ENCODE measurements around the gene SLCO3A1.

Gene SLCO3A1

DNA sequence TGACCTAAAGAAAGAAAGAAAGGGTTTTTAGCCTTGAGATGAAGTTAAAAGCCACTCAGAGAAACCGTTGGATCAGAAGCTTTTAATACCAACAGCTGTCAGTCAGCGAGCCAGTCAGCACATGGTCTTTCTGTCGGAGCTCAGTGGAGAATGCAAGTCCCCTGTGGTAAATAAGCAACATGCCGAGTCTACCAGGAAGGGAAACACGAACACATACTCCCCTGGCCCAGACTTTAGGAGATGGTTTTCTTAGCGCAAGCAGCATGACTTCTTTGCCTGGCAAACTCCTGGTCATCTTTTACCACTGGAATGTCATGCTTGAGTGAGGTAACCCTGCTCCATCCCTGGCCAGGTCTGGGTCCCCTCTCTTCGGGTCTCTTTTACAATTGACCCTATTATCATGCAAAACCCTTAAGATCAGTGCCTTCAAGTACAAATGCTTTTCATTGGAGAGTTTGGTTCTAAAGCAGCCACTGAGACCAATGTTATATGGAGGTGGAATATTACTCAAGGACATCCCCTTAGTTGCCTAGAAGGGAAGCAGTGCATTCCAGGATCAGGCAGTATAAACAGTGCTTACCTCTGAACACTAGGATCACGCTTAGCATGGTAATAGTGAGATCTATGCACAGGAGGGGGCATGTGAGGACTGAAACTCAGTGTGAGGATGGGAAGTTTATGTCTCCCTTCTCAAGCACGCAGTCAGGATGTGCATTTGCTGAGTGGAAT, 28.2 kb downstream of the SLCO3A1 start:
- H3K4me1 ChIP-seq (ENCODE audit: insufficient read depth, low read length) = peaks cover 26% of the 10 kb centered on the region
- H3K9ac ChIP-seq (ENCODE audit: low read depth, low read length) = no peak overlapping the region
- no peaks in the 10 kb centered on the region for H3K36me3 ChIP-seq (ENCODE audit: insufficient read depth, low read length)
- no peaks in the 10 kb centered on the region for H3K9me3 ChIP-seq (ENCODE audit: control insufficient read depth, insufficient read depth, low read length)

DNA sequence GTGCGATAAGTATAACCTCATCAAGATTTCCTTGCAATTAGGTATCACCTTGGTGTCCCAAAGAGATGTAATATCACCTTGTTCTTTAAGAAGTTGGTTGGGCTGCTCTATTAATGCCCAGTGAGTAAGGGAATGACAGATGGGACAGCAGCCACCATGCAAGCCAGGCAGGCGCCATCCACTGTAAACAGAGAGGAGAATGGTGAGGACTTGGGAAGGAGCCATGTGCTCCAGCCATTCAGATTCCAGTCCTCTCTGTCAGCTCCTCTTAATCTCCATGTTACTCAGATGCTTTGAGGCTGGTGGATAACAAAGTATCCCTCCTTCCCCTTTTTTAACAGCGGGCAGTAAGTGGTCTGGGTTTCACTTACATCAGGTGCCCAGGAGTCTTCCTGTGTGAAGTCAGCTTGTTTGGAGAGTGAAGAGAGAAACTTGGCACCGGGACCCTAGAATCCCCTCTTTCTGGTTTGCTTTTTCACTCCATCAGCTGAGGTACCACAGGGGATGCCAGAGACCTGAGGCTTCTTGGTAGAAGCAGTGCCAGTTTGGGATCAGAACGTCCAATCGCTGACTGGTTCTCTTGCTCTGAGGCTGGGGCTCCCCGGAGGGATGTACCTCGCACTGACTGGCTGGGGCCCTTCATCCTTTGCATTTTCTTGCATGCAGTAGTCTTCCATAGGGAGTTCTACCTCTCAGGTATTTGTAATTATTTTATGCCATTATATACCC, 29.5 kb downstream of the SLCO3A1 start:
- no peak overlapping the region for H3K9ac ChIP-seq (ENCODE audit: low read depth, low read length)
- H3K36me3 ChIP-seq (ENCODE audit: insufficient read depth, low read length) = no peaks in the 10 kb centered on the region
- H3K4me1 ChIP-seq (ENCODE audit: insufficient read depth, low read length) = peaks cover 33% of the 10 kb centered on the region
- H3K9me3 ChIP-seq (ENCODE audit: control insufficient read depth, insufficient read depth, low read length) = no peaks in the 10 kb centered on the region

DNA sequence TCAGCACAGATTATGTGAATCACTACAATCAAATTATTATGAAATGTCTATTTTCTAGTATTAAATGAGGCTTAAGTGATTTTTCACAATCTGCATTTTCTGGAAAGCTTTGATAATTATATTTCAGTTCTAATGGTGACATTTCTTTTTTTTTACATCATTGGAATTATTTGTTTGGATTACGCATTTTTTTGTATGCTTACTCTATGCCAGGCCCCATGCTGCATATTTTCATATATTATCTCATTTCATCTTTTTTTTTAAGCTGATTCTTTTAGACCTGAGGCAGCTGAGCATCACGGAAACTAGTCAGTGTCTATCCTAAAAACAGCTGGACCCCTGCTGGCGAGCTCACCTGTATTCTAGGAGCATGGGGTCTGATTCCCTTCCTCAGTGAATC, 31.1 kb downstream of the SLCO3A1 start:
- Histone ChIP-seq H3K9me3 (ENCODE audit: control insufficient read depth, insufficient read depth, low read length) (no peaks in the 10 kb centered on the region), H3K36me3 (ENCODE audit: insufficient read depth, low read length) (no peaks in the 10 kb centered on the region), H3K4me1 (ENCODE audit: insufficient read depth, low read length) (peaks cover 33% of the 10 kb centered on the region), H3K9ac (ENCODE audit: low read depth, low read length) (no peak overlapping the region)

DNA sequence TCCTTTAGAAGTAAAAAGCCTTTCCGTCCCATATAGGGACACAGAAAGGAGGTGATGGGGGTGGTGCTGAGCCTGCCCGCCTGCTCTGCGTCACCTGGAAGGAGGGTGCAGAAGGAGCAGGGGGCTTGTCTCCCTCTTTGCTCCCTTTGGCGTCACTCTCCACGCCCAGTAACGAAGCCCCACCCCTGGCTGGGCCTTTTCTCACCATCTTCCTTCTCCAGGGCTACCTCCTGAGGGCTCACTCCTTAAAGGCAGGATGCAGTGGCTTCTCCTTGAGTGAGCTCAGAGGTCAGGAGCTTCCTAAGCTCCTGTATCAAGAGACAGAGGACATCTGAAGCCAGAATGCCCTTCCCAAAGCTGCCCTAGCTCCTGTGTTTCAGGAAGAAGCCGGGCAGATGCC, 31.5 kb downstream of the SLCO3A1 start:
- Histone ChIP-seq H3K9ac (ENCODE audit: low read depth, low read length) (no peak overlapping the region), H3K9me3 (ENCODE audit: control insufficient read depth, insufficient read depth, low read length) (no peaks in the 10 kb centered on the region), H3K4me1 (ENCODE audit: insufficient read depth, low read length) (peaks cover 33% of the 10 kb centered on the region), H3K36me3 (ENCODE audit: insufficient read depth, low read length) (no peaks in the 10 kb centered on the region)

DNA sequence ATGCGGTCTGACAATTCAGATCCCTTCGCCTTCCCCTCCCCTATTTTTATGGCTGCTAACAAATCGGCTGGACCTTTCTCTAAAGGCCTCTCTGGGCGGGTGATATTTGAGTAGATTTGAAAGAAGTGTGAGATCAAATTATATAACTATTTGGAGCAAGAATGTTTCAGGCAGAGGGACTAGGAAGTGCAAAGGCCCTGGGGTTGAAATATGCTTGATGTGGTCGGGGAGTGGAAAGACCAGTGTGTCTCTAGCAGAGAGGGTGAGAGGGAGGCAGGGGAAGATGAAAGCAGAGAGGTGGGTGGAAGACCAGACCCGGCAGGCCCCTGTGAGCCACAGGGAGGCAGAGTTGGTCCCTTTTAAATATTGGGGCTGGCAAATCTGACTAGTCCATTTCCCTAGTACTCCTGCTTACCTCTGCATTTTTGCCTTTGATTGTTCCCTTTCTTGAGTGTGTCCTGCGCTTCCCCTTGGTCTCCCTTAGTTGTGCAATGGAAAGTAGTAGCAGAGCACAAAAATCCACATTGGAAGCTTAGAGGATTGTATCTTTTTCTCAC, 32.3 kb downstream of the SLCO3A1 start:
- Histone ChIP-seq H3K36me3 (ENCODE audit: insufficient read depth, low read length) (no peaks in the 10 kb centered on the region), H3K9ac (ENCODE audit: low read depth, low read length) (no peak overlapping the region), H3K9me3 (ENCODE audit: control insufficient read depth, insufficient read depth, low read length) (no peaks in the 10 kb centered on the region), H3K4me1 (ENCODE audit: insufficient read depth, low read length) (peaks cover 38% of the 10 kb centered on the region)

DNA sequence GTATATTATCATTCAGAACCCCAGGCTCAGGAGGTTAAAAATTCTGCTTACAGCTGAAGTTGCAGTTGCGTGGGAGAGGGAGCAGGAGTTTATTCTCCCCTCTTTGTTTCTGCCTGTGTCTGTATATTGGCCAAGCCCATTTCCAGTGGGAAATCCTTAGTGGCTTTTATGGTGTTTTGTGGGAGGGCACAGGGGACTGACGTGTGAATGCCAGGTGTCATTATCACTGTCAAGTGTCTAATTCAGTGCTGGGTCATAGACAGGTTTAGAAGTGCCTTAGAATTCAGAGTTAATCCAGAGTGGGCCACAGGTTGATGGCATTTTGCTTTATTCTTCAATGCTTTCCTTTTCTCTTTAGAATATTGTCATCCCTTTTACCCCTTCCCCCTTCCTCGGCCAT, 33.4 kb downstream of the SLCO3A1 start:
- Histone ChIP-seq H3K4me1 (ENCODE audit: insufficient read depth, low read length) (peaks cover 28% of the 10 kb centered on the region), H3K9ac (ENCODE audit: low read depth, low read length) (no peak overlapping the region), H3K36me3 (ENCODE audit: insufficient read depth, low read length) (no peaks in the 10 kb centered on the region), H3K9me3 (ENCODE audit: control insufficient read depth, insufficient read depth, low read length) (no peaks in the 10 kb centered on the region)

DNA sequence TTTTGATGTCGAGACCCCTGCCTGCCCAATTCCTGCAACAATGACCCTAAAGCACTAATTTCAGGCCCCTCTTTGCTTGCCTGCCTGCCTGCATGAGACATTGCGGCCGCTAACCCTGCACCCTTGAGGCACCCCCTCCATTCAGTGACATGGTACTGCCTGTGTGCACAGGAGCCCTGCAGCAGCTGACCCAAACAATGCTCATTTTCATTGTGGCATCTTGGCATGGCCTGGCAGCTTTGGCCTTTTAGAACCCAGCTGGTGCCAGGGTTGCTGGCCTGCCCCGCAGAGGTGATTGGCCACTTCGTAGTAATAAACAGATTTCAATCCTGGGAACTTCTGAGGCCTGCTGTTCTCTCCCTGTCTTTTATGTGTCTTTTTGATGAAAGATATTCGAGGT, 33.8 kb downstream of the SLCO3A1 start:
- no peaks in the 10 kb centered on the region for H3K36me3 ChIP-seq (ENCODE audit: insufficient read depth, low read length)
- no peak overlapping the region for H3K9ac ChIP-seq (ENCODE audit: low read depth, low read length)
- no peaks in the 10 kb centered on the region for H3K9me3 ChIP-seq (ENCODE audit: control insufficient read depth, insufficient read depth, low read length)
- peaks cover 24% of the 10 kb centered on the region for H3K4me1 ChIP-seq (ENCODE audit: insufficient read depth, low read length)

DNA sequence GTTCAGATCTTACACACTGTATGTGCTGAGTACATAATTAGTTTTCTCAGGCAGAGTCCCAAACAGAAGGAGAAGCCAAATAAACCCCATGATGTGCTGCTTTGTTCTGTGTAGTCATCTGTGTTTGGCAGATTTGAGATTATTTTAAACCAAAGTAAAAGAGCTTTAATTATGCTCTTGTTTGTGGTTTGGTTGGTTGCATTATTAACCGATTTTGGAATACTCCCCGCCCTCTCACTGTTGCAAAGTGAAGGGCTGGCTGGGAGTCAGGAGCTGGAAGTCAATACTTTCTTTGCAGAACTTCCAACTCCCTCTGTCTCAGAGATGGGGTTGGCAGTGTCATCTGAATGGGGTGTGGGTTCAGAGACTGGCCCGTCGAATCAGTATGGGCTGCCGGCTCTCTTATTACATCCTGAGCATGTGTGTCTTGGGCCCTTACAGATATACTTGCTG, 34.4 kb downstream of the SLCO3A1 start:
- no peaks in the 10 kb centered on the region for H3K9me3 ChIP-seq (ENCODE audit: control insufficient read depth, insufficient read depth, low read length)
- H3K36me3 ChIP-seq (ENCODE audit: insufficient read depth, low read length) = no peaks in the 10 kb centered on the region
- peaks cover 21% of the 10 kb centered on the region for H3K4me1 ChIP-seq (ENCODE audit: insufficient read depth, low read length)
- H3K9ac ChIP-seq (ENCODE audit: low read depth, low read length) = no peak overlapping the region

DNA sequence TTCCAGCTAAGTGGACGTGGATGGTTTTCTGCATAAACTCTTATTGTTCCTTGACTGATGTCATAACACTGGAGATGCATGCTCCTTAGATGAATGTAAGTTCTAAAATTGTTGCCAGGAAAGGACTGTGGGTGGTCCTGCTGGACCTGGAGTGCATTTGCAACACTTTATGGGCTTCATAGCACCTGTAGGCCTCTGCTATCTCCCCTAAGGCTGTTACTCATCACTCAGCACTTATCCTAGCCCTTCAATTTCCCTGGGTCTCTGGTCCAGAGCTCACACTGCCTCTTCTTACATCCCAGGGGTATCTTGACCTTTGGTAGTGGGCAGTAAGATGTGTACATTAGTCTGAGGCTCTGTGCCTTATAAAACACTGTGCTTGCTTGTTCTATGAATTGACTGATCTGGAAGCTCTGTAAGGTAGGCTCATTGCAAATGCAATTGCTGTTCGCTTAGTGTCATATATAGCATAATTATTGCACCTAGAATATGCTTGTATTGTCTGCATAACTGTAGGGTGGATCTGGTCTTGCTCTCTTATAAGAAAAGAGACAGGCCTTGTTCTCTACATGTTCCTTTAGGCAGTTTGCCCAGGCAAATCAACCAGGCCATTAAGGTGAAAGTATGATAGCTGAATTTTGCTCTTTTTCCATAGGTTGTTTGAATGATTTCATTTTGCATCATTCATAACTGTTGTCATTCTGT, 35.8 kb downstream of the SLCO3A1 start:
- peaks cover 21% of the 10 kb centered on the region for H3K4me1 ChIP-seq (ENCODE audit: insufficient read depth, low read length)
- no peak overlapping the region for H3K9ac ChIP-seq (ENCODE audit: low read depth, low read length)
- H3K9me3 ChIP-seq (ENCODE audit: control insufficient read depth, insufficient read depth, low read length) = no peaks in the 10 kb centered on the region
- H3K36me3 ChIP-seq (ENCODE audit: insufficient read depth, low read length) = no peaks in the 10 kb centered on the region

DNA sequence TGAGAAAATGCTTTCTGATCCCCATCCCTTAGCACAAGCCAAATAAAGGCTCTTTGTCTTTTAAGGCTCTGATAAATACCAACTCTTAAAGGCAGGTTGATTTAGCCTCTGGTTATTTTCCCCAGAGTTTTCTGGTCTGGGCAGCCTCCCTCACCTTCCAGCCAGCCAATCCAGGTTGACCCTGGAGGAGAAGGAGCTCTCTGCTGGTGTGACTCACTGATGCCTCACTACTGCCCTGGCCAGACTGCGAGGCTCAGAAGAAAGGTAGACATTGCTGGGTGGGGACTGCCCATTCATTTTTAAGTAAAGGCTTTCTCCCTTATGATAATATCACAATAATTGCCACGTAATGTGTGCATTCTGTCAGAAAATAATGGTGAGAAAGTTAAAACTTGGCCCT, 37.1 kb downstream of the SLCO3A1 start:
- no peaks in the 10 kb centered on the region for H3K9me3 ChIP-seq (ENCODE audit: control insufficient read depth, insufficient read depth, low read length)
- no peaks in the 10 kb centered on the region for H3K36me3 ChIP-seq (ENCODE audit: insufficient read depth, low read length)
- H3K9ac ChIP-seq (ENCODE audit: low read depth, low read length) = no peak overlapping the region
- peaks cover 30% of the 10 kb centered on the region for H3K4me1 ChIP-seq (ENCODE audit: insufficient read depth, low read length)

DNA sequence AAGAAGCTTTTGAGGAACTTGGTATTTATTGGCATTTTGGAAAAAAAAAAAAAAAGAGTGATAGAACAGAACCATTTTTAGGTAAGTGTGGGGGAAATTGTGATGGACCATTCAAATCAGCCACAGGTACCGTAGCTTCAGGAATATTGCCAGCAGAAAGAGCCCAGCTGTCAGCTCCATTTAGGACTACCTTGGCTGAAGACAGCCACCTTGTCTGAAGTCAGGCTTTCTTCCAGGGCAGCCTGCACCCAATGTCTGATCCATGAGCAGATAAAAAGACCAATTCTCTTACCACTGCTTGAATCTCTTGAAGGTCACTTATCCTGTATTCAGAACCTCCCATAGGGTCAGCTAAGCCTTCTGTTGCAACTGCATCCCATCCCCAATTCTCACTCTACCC, 37.6 kb downstream of the SLCO3A1 start:
- H3K9me3 ChIP-seq (ENCODE audit: control insufficient read depth, insufficient read depth, low read length) = no peaks in the 10 kb centered on the region
- peaks cover 30% of the 10 kb centered on the region for H3K4me1 ChIP-seq (ENCODE audit: insufficient read depth, low read length)
- H3K9ac ChIP-seq (ENCODE audit: low read depth, low read length) = no peak overlapping the region
- no peaks in the 10 kb centered on the region for H3K36me3 ChIP-seq (ENCODE audit: insufficient read depth, low read length)

DNA sequence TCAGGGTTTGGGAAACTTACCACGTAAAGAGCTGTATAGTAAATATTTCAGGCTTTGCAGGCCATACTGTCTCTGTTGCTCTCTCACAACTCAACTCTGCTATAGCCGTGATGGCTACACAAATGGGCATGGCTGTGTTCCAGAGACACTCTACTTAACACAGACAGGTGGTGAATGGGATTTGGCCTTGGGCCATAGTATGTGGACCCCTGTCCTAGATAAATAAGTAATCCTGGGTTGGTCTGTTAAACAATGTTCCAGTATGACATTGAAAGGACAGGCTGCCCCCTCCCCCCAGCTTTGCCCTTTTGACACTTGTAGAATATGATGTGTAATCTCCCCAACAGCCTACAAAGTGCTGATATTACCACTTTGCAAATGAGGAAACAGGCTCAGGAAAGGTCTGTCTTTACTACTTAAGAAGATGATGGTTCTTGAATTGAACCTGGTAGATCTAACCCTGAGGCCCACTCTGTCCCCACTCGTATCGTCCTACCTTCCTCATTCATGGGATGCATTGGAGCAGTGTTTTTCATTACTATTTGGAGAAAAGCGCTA, 38.4 kb downstream of the SLCO3A1 start:
- no peak overlapping the region for H3K9ac ChIP-seq (ENCODE audit: low read depth, low read length)
- H3K4me1 ChIP-seq (ENCODE audit: insufficient read depth, low read length) = peaks cover 22% of the 10 kb centered on the region
- H3K36me3 ChIP-seq (ENCODE audit: insufficient read depth, low read length) = no peaks in the 10 kb centered on the region
- no peaks in the 10 kb centered on the region for H3K9me3 ChIP-seq (ENCODE audit: control insufficient read depth, insufficient read depth, low read length)

DNA sequence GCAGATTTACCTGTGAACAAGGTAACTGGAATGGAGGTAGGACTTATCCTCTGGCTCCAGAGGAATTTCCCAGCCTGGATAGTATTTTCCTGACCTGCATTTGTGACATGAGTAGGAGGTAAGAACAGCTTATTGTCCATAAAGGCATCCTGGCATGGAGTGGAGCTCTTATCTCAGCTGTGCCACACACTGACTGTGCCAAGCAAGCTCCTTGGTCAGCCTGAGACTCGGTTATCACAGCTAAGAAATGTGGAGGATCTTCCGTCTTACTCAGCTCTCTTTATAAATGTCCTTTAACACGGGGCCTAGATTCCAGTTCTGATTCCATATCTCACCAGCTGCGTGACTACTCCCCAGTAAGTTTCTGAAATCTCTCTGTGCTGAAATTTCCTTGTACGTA, 38.9 kb downstream of the SLCO3A1 start:
- Histone ChIP-seq H3K4me1 (ENCODE audit: insufficient read depth, low read length) (peaks cover 17% of the 10 kb centered on the region), H3K9me3 (ENCODE audit: control insufficient read depth, insufficient read depth, low read length) (no peaks in the 10 kb centered on the region), H3K9ac (ENCODE audit: low read depth, low read length) (no peak overlapping the region), H3K36me3 (ENCODE audit: insufficient read depth, low read length) (no peaks in the 10 kb centered on the region)

DNA sequence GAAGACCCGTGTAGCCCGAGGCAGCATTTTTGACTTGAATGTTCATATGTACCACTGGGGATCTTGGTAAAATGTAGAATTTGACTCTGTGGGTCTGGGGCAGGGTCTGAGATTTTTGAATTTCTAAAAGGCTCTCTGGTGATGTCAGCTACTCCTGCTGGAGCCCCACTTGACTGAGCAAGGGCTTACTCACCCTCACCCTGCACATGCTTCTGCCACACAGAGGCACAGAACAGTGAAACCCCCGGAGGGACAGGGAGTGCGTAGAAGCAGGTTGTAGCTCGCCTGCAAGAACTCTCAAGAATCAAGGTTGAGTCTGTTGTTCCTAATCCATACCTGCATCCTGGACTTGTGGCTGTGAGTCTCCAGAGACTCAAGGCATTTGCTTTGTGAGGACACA, 41.1 kb downstream of the SLCO3A1 start:
- no peaks in the 10 kb centered on the region for H3K9me3 ChIP-seq (ENCODE audit: control insufficient read depth, insufficient read depth, low read length)

More for the DNA sequence above, 41.1 kb downstream of the SLCO3A1 start:
- no peaks in the 10 kb centered on the region for H3K36me3 ChIP-seq (ENCODE audit: insufficient read depth, low read length)
- no peak overlapping the region; the same call in 1 of the 2 replicates for H3K9ac ChIP-seq (ENCODE audit: low read depth, low read length)
- H3K4me1 ChIP-seq (ENCODE audit: insufficient read depth, low read length) = peaks cover 16% of the 10 kb centered on the region

Data from ES-I3 (cell line).